HT-29 (cell line): Measurements from ENCODE around the gene GNS. TPM values are rescaled to one million over a fixed set of nuclear protein-coding genes. Genes with fewer than 3 reads are reported as not detected.
"Not testable (repeated sequence)": the region's sequence is repeated elsewhere in the genome, so short reads cannot be mapped to it uniquely, and the experiment has no call there.

Source experiments
- DNase-seq: peaks from one replicate; pipeline ENCODE4 v3.0.0-alpha.2; 2015; ENCODE audit warnings: low spot score
- total RNA-seq: library from RNA; depleted of rRNA; stranded (reverse); fragments of >200 nt; shearing (Covaris generic); gene quantifications from 2 replicates; pipeline ENCODE4 v1.2.3, GENCODE V29; 2014

The GNS gene
- total RNA-seq, 1 experiment from 2014 or later: 41.5 TPM

GRCh38 chr12:64780132-64780530 lies 20.9 kb upstream of the GNS start:
- DNase-seq: peak; percentile 68

GRCh38 chr12:64779354-64779974 lies 20.3 kb upstream of the GNS start:
- DNase-seq: peak; percentile 47

DNA sequence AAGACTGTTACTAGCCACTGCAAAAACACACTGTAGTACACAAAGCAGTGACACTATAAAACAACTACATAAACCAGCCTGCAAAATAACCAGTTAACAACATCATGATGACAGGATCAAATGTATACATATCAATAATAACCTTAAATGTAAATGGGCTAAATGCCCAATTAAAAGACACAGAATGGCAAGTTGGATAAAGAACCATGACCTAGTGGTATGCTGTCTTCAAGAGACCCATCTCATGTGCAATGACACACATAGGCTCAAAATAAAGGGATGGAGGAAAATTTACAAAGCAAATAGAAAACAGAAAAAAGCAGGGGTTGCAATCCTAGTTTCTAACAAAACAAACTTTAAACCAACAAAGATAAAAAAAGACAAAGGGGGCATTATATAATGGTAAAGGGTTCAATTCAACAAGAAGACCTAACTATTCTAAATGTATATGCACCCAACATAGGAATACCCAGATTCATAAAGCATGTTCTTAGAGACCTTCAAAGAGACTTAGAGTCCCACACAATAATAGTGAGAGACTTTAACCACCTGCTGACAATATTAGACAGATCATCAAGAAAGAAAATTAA lies 16.0 kb upstream of the GNS start:
- not testable (repeated sequence) for DNase-seq

DNA sequence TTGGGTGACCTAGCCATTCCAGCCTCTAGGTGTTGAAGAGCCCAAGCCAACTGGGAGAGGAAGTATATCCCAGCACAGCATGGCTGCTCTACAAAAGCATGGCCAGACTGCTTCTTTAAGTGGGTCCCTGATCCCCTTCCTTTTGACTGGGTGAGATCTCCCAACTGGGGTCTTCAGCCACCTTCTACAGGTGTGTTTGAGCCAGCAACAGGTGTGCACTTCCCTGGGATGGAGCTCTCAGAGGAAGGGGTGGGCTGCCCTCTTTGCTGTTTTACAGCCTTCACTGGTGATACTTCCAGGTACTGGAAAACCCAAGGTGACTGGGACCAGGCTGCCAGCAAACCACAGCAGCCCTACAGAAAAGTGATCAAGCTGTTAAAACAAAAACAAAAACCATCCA lies 14.2 kb upstream of the GNS start:
- no peak for DNase-seq

- no peak for DNase-seq
Observed at GRCh38 chr12:64767495-64767894, 8.3 kb upstream of the GNS start.

DNA sequence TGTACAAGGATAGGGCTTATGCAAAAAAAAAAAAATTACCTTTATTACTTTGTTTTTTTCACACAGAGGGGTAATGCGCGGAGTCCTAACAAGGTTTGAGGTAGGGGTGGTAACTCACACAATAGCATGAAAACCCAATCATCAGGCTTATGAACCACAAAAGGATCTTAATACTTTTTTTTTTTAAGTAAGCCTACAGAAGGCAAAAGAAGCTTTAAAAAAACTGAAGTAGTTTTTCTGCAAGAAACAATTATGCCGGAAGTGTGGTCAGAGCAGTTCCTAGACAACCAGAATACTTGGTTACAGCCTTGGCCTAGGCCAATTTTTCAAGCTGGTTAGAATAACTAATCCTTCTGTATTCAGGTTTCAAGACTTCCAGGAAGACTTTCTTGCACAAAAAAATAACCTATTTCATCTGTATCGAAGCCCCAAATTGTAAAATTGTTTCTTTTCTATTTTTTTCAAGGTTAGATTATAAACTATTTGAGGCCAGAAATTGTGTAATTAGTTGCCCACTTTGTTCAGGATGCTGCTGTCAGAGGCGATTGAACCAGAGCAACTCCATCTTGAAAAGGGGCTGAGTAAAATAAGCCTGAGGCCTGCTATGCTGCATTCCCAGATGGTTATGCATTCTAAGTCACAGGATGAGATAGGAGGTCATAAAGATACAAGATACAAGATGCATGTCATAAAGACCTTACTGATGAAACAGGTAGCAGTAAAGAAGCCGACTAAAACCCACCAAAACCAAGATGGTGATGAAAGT lies 1.8 kb upstream of the GNS start:
- DNase-seq: no peak

GRCh38 chr12:64757771-64758170 lies 1.4 kb downstream of the GNS start:
- no peak for DNase-seq

- no peak for DNase-seq
Observed at GRCh38 chr12:64756376-64756775, 2.8 kb downstream of the GNS start.

GRCh38 chr12:64753427-64753826 lies 5.8 kb downstream of the GNS start:
- no peak for DNase-seq

GRCh38 chr12:64752833-64753238 lies 6.4 kb downstream of the GNS start:
- peak; percentile 62 for DNase-seq

GRCh38 chr12:64752032-64752431 lies 7.2 kb downstream of the GNS start:
- no peak for DNase-seq

GRCh38 chr12:64749461-64750200 lies 9.6 kb downstream of the GNS start:
- DNase-seq: no peak

DNA sequence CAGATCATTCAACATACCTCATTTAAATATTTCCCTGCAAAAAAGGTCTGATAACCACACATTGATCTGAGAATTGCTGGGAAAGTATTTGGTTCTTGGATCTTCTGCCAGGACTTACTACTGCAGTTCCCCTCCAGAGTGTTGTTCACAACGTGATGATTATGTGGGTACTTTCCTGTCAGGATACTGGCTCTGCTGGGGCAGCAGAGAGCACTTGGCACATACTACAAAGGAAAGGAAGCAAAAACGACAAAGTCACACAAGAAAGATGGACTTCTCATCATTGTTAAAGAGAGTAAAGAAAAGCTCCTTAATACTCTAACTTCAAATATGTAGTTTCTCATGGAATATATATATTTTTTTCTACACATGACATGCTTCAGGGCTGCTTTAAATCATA lies 11.5 kb downstream of the GNS start:
- no peak for DNase-seq

DNA sequence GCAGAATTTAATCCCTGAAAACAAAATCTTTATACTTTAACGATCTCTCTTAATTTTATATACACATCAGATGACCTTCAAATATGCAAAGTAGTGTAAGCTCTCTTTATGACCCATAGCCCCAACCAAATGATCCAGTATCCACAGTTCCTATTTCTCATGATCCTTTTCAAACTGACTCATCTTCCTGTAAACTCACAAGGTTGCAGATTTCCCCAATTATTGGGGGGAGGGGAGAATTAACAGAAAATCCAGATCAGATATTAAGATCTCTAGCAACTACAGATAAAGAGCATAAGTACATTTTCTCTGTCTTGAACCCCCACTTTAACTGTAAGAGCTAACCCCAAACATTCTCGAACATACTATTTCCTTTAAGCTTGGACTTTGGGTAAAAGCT lies 12.5 kb downstream of the GNS start:
- DNase-seq: no peak

DNA sequence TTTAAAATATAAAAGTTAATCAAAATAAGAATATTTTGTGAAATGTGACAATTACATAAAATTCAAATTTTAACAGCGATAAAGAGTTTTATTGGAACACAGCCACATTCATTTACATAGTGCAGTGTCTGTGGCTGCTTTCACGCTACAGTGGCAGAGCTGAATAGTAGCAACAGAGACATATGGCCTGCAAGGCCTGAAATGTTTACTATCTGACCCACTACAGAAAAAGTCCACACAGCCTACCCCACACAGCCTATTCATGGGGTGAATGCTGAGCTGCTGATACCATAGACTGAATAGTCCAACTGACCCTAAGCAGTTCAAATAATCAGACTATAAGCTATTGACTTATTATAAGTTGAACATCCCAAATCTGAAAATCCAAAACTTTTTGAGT lies 13.2 kb downstream of the GNS start:
- DNase-seq: no peak

GRCh38 chr12:64745259-64745807 lies 13.9 kb downstream of the GNS start:
- DNase-seq: no peak

DNA sequence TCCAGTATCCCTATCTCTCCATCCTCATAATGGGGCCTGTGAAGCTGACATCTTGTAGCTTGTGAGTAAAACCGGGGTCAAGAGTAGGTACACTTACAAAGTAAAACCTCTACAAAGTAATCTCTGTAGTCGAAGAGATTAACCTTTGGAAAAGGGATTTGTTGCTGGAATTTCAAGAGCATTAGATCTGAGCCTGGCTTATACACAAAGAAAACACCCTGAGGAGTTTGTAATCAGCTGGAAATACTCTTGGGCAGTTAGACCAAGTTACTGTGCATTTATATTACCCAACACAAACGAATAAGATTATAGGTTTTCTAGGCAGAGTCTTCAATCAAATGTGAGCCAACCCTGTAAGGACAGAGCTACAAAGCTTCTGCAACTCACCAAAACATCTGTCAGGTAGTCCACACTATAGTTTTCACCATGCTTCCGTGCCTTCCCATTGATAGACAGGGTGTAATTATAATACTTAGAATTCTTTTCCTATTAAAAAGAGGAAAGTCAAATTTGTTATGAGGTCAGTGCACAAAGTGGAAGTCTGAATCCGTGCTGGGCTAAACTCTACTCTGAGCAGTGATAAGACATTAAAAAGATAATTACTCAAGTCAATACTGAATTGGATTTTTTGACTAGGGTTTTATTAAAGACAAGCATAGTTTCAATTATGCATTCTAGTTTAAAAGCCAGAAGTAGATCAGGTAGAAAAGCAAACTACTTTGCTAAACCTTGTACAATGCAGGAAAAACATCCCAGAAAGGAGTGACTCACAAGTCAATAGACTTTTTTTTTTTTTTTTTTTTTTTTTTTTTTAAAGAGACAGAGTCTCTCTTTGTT lies 14.6 kb downstream of the GNS start:
- DNase-seq: no peak

DNA sequence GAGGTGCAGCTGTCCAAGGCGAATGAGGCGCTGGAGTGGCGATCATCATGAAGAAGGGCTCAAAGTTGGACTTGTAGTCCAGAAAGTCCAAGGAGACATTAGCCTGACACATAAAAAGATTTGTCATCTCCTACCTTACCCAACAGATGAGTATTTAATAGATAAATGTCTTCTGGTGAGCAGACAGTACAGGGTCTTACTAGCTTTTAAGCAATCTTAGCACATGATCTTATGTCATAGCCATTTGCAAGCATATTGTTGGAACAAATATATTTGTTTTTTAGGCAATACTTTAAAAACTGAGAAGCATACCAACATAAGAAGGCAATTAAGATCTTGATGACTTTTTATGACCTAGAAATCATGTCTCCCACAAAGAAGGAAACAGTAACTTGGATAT lies 16.0 kb downstream of the GNS start:
- DNase-seq: no peak

GRCh38 chr12:64742416-64742815 lies 16.8 kb downstream of the GNS start:
- DNase-seq: no peak

DNA sequence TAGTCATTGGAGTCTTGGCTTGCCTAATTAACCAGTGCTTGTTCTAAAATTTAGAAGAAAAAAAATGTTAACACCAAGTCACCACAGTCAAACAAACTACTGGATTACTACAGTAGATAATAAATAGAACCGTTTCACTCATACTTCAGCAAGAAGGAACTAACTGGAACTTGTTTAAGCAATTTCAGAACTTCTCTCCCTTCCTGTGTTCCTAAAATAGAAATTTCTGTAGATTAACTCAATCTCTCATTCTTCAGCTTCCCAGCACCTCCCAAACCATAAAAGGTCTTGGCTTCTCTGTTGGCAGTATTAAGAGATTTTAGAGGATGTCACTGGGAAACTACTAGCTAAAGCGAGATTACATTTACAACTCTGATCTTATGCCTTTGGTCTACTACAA lies 18.6 kb downstream of the GNS start:
- DNase-seq: no peak

DNA sequence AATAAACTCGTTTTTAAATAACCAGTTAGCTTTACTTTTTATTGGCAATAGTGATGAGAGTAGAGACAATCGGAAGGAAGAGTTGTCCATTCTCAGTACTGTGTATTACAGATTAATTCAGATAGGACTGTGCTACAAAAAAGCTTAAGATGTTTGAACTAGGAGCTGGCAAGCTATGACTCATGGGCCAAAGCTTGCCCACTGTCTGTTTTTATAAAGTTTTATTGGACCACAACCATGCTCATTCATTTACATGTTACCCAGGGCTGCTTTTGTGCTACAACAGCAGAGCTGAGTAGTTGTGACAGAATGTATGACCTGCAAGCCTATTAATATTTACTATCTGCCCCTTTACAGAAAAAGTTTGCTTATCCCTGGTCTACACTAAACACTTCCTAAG lies 19.4 kb downstream of the GNS start:
- DNase-seq: no peak
